Stomach smooth muscle (tissue), 2 donors: ENCODE results near the gene ABLIM2.

Source experiments
- H3K27ac ChIP-seq: one replicate; pipeline ENCODE4 v1.7.0; 2013; ENCODE audit warnings: mild to moderate bottlenecking, low read length, inconsistent platforms
- H3K27me3 ChIP-seq, 2 donors: one replicate each; pipeline ENCODE4 v1.7.0; 2013; ENCODE audit warnings: low read length in 2 of 2; ENCODE audit not compliant: insufficient read depth in 2 of 2, control insufficient read depth in 1 of 2
- H3K36me3 ChIP-seq, 2 donors: one replicate each; pipeline ENCODE4 v1.7.0; 2013; ENCODE audit warnings: low read length in 2 of 2; ENCODE audit not compliant: control insufficient read depth in 2 of 2, insufficient read depth in 2 of 2
- H3K4me1 ChIP-seq: one replicate; pipeline ENCODE4 v1.7.0; 2013; ENCODE audit warnings: low read length; ENCODE audit not compliant: control insufficient read depth, insufficient read depth
- H3K4me3 ChIP-seq, 2 donors: one replicate each; pipeline ENCODE4 v1.7.0; 2013; ENCODE audit warnings: low read length in 2 of 2
- H3K9ac ChIP-seq, 2 donors: one replicate each; pipeline ENCODE4 v1.7.0; 2013; ENCODE audit warnings: low read length in 2 of 2, mild to moderate bottlenecking in 1 of 2
- H3K9me3 ChIP-seq, 2 donors: one replicate each; pipeline ENCODE4 v1.7.0; 2013; ENCODE audit warnings: low read length in 2 of 2; ENCODE audit not compliant: control insufficient read depth in 2 of 2
- donor health status: healthy.
- donor health status: Pancreatic carcinoma.

ABLIM2 gene

DNA sequence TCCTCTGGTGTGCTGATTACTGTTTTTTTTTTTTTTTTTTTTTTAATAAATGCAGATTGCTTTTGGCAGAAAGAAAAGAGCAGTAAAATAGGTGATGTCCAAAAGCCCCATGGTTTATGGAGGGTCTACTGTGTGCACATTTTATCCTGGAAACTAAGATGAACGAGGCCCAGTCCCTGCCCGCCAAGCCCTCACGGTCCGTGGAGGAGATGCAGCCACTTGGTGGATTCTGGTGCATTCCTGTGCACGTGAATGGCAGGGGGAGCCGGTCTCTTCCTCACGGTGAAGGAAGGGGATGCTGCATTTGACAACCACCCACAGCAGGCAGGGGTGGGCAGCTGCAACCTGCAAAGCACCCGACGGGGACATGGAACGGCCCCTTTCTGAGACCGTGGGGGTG lies 118.8 kb downstream of the ABLIM2 start:
- Histone ChIP-seq H3K9ac (no peak overlapping the region), H3K9me3 (no peaks in the 10 kb centered on the region), H3K27me3 (no peaks in the 10 kb centered on the region), H3K27ac (no peak overlapping the region), H3K4me3 (no peak overlapping the region), H3K36me3 (no peaks in the 10 kb centered on the region), H3K4me1 (no peaks in the 10 kb centered on the region)

DNA sequence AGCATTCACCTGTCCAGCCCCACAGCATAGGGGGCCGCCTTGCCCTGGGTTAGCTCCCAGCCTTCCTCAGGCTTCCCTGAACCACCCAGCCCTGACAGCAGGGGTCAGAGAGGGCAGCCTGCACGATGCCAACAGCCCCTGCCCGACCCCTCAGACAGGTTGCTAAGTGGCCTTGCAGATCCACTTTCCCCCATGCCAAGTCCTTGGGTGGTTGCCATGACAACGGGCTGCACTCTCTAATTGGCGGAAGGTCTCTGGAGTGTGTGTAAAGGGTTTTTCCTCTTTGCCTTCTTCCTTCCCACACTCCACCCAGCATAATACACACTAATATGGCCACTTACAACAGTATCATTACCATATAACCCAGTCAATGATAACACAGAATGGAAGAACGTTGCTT lies 119.3 kb downstream of the ABLIM2 start:
- Histone ChIP-seq H3K27ac (no peak overlapping the region), H3K27me3 (no peaks in the 10 kb centered on the region), H3K9ac (no peak overlapping the region), H3K4me1 (no peaks in the 10 kb centered on the region), H3K36me3 (no peaks in the 10 kb centered on the region), H3K4me3 (no peak overlapping the region), H3K9me3 (no peaks in the 10 kb centered on the region)

DNA sequence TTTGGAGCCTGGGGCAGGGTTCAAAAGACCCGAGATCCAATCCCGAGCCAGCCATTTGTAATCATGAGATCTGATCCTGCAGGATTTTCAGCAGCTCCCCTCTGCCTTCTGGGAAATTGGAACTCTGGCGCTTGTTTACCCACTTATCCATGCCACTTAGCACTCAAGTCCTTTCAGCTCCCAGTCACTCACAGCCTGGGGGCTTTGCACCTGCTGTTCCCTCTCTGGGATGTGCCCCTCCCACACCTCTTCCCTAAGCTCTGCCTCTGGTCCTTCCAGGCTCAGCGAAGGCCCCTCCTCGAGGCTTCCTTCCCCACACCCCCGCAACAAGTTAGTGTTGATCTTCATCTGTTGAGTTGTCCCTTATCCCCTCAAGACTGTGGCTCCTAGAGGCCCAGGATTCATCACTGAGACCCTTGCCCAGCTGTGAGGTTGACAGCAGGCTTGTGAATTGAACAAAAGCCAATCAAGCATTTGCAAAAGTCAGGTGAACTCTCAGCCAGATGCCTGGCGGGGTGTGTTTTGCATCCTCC lies 119.8 kb downstream of the ABLIM2 start:
- no peak overlapping the region for H3K9ac ChIP-seq
- H3K9me3 ChIP-seq, result no peaks in the 10 kb centered on the region
- H3K36me3 ChIP-seq, result no peaks in the 10 kb centered on the region
- no peak overlapping the region for H3K27ac ChIP-seq
- no peaks in the 10 kb centered on the region for H3K27me3 ChIP-seq
- no peaks in the 10 kb centered on the region for H3K4me1 ChIP-seq
- H3K4me3 ChIP-seq, result no peak overlapping the region

DNA sequence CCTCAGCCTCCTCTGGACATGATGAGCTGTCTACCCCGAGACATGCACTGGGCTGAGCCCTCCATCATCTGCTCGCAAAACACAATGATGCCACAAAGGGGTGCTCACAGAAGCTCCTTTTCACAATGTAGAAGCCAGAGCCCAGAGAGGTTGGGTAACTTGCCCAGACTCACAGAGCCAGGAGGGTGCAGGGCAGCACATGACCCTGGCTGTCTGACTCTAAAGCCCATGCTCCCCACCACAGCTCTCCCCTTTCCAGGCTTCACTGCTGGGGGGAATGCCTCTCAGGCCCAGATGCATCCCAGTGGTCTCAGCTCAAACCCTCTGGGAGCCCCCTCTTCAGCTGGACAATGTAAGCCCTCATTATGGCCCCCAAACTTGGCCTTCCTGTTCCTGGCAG lies 120.5 kb downstream of the ABLIM2 start:
- Histone ChIP-seq H3K4me3 (no peak overlapping the region), H3K9ac (no peak overlapping the region), H3K27ac (no peak overlapping the region), H3K9me3 (no peaks in the 10 kb centered on the region), H3K36me3 (no peaks in the 10 kb centered on the region), H3K27me3 (no peaks in the 10 kb centered on the region), H3K4me1 (no peaks in the 10 kb centered on the region)

DNA sequence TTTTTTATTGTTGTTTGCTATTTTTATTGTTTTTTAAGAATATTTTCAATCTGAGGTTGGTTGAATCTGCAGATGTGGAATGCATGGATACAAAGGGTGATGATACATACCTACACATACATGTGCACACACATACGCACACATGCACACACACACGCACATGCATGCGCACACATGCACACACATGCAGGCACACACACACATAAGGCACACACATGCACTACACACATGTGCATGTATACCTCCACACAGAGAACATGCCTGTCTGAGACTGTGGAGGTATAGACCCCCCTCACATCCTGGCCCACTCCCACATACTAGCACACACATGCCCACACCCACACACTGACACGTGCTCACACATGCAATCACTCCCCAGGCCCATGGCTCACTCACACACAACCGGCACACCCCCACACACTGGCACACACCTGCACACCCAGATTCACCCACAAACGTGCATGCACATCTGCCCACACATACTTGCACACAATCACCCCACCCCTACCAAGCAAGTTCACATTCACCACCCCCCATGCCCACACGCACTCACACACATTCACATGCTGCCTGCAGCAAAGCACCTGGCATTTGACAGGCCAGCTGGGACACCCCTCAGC lies 121.4 kb downstream of the ABLIM2 start:
- Histone ChIP-seq H3K27ac (no peak overlapping the region), H3K27me3 (no peaks in the 10 kb centered on the region), H3K4me3 (no peak overlapping the region), H3K9ac (no peak overlapping the region), H3K9me3 (no peaks in the 10 kb centered on the region), H3K36me3 (no peaks in the 10 kb centered on the region), H3K4me1 (no peaks in the 10 kb centered on the region)

GRCh38 chr4:8035371-8035780 lies 123.2 kb downstream of the ABLIM2 start:
- Histone ChIP-seq H3K9ac (no peak overlapping the region), H3K27me3 (no peaks in the 10 kb centered on the region), H3K9me3 (no peaks in the 10 kb centered on the region), H3K27ac (no peak overlapping the region), H3K4me1 (no peaks in the 10 kb centered on the region), H3K4me3 (no peak overlapping the region), H3K36me3 (no peaks in the 10 kb centered on the region)

- Histone ChIP-seq H3K9me3 (no peaks in the 10 kb centered on the region), H3K4me1 (no peaks in the 10 kb centered on the region), H3K4me3 (no peak overlapping the region), H3K36me3 (no peaks in the 10 kb centered on the region), H3K9ac (no peak overlapping the region), H3K27me3 (no peaks in the 10 kb centered on the region), H3K27ac (no peak overlapping the region)
Observed at GRCh38 chr4:8033829-8034528, 124.6 kb downstream of the ABLIM2 start.

DNA sequence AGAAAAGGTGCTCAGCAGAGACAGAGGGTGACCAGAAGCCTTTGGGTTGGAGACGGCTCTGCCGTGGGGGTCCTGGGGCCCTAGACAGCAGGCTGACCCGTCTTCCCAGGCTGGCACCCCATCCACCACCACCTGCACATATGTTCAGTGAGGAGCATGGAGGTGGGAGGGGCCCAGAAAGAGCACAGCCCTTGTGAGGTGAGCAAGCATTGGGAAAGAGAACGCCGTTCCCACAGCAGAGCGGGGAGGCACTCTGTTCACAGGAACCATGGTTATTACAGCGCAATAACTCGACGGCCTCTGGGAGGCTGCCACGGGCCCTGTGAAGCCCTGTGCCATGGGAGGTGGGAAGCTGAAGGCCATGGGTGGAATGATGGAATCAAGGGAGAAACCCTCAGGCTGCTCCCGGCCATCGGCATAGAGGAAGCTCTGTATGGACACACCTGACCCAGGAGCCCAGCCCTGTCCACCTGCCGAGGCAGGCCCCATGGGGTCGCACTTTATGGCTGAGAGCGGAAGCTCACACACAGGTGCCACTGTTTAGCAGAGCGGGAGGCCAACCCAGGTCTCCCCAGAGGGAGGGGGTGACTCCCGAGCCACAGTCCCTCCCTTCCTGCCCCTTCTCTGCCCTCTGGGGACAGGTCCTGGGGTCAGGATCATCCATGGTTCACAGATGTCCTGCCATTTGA lies 125.4 kb downstream of the ABLIM2 start:
- Histone ChIP-seq H3K27ac (no peak overlapping the region), H3K4me3 (no peak overlapping the region), H3K9ac (no peak overlapping the region), H3K36me3 (no peaks in the 10 kb centered on the region), H3K27me3 (no peaks in the 10 kb centered on the region), H3K4me1 (no peaks in the 10 kb centered on the region), H3K9me3 (no peaks in the 10 kb centered on the region)

GRCh38 chr4:8032381-8032780 lies 126.2 kb downstream of the ABLIM2 start:
- H3K9ac ChIP-seq, result no peak overlapping the region
- H3K27me3 ChIP-seq, result no peaks in the 10 kb centered on the region
- no peaks in the 10 kb centered on the region for H3K4me1 ChIP-seq
- H3K27ac ChIP-seq, result no peak overlapping the region
- no peaks in the 10 kb centered on the region for H3K9me3 ChIP-seq
- no peaks in the 10 kb centered on the region for H3K36me3 ChIP-seq
- no peak overlapping the region for H3K4me3 ChIP-seq

GRCh38 chr4:8030121-8030781 lies 128.4 kb downstream of the ABLIM2 start:
- Histone ChIP-seq H3K36me3 (no peaks in the 10 kb centered on the region), H3K9me3 (no peaks in the 10 kb centered on the region), H3K27me3 (no peaks in the 10 kb centered on the region), H3K4me1 (no peaks in the 10 kb centered on the region), H3K9ac (no peak overlapping the region), H3K27ac (no peak overlapping the region), H3K4me3 (no peak overlapping the region)
